NOMO-1 (cell line): ENCODE results near the gene ZNF888.
"Not testable (repeated sequence)": the region's sequence is repeated elsewhere in the genome, so short reads cannot be mapped to it uniquely, and the experiment has no call there.

Source experiments
- DNase-seq, 2 experiments: peaks; one replicate each; lab custom pipeline; 2025; ENCODE audit not compliant: unreplicated experiment in 2 of 2; lab: John Stamatoyannopoulos, UW

ZNF888 gene

GRCh38 chr19:52889931-52890330, 33.3 kb downstream of the ZNF888 start:
- no peak for DNase-seq

DNA sequence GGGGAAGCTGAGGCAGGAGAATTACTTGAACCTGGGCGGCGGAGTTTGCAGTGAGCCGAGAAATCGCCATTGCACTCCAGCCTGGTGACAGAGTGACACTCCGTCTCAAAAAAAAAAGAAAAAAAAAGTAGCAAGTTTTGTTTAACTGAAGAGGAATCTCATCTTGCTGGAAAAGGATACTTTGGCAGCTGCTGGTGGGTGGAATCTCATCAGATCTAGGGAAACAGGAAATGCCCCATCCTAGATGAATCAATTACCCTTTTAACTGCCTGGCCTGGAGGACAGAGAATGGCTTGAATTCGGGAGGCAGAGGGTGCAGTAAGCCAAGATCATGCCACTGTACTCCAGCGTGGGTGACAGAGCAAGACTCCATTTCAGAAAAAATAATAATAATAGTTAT, 34.2 kb downstream of the ZNF888 start:
- no peak for DNase-seq

GRCh38 chr19:52880895-52881389, 42.3 kb downstream of the ZNF888 start:
- no peak for DNase-seq

GRCh38 chr19:52872996-52873395, 50.2 kb downstream of the ZNF888 start:
- DNase-seq: not testable (repeated sequence)

DNA sequence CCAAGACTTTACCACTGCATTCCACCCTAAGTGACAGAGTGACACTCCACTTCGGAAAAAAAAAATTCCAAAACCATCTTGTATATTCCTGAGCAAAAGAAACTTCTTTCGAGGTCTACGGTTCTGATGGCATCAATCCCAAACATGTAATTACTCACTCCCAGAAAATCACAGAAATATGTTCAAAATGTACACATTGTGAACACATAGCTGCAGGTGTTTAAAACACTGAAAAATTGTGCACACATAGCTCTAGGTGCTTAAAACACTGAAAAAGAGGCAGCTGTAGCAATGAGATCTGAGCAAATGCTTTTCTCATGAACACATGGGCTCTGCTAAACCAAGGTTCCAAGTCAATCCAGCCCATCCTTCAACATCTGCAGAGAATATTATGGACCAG, 51.8 kb downstream of the ZNF888 start:
- DNase-seq: no peak

GRCh38 chr19:52868031-52868430, 55.2 kb downstream of the ZNF888 start:
- not testable (repeated sequence) for DNase-seq

- DNase-seq: peak; percentile 49 to 55
These were observed 65.6 kb downstream of the ZNF888 start, which contains the start of gene ZNF468 for GRCh38 chr19:52857378-52858191. Gene ZNF468 (minus strand): TSS chr19:52857619. CDS start chr19:52854272, 3,347 bp downstream.

GRCh38 chr19:52856540-52857377, 66.5 kb downstream of the ZNF888 start:
- DNase-seq: not testable (repeated sequence)
